DOHH2 (cell line): ENCODE measurements around the gene HSPG2.
A peak's percentile ranks its signal among the peaks of the same experiment; 100 is the strongest.

Source experiments
- H3F3A ChIP-seq: fragments of 200-600 bp; sonication (generic), shearing (Covaris generic); 2 replicates; pipeline ENCODE4 v1.6.0; 2016; ENCODE audit warnings: antibody characterized with exemption, mild to moderate bottlenecking; ENCODE audit not compliant: control insufficient read depth, insufficient read depth
- H3K27ac ChIP-seq: fragments of 200-600 bp; sonication (generic); 2 replicates; pipeline ENCODE4 v1.5.1; 2014; ENCODE audit warnings: low read depth, mild to moderate bottlenecking, low read length, moderate library complexity
- H3K27me3 ChIP-seq: fragments of 200-600 bp; sonication (generic); 2 replicates; pipeline ENCODE4 v1.6.1; 2014; ENCODE audit warnings: mild to moderate bottlenecking, low read length, mixed read lengths; ENCODE audit not compliant: control insufficient read depth
- H3K36me3 ChIP-seq: fragments of 200-600 bp; sonication (generic); 2 replicates; pipeline ENCODE4 v1.6.1; 2014; ENCODE audit warnings: mild to moderate bottlenecking, low read length, moderate library complexity, mixed read lengths; ENCODE audit not compliant: control insufficient read depth
- H3K4me1 ChIP-seq: fragments of 200-600 bp; sonication (generic); 2 replicates; pipeline ENCODE4 v1.6.1; 2014; ENCODE audit warnings: mild to moderate bottlenecking, low read length, mixed read lengths; ENCODE audit not compliant: control insufficient read depth
- H3K4me2 ChIP-seq: fragments of 200-600 bp; sonication (generic); 2 replicates; pipeline ENCODE4 v1.6.0; 2014; ENCODE audit warnings: mild to moderate bottlenecking, low read length, moderate library complexity
- H3K4me3 ChIP-seq: fragments of 200-600 bp; sonication (generic); 2 replicates; pipeline ENCODE4 v1.5.1; 2014; ENCODE audit warnings: mild to moderate bottlenecking, low read length, mixed read lengths
- H3K79me2 ChIP-seq: fragments of 200-600 bp; sonication (generic); 2 replicates; pipeline ENCODE4 v1.6.1; 2014; ENCODE audit warnings: mild to moderate bottlenecking, low read length, mixed read lengths; ENCODE audit not compliant: control insufficient read depth
- H3K9me2 ChIP-seq: fragments of 200-600 bp; sonication (generic); replicated peaks from 2 replicates; pipeline ENCODE4 v1.6.1; 2014; ENCODE audit warnings: mild to moderate bottlenecking, low read length, mixed read lengths; ENCODE audit not compliant: control insufficient read depth
- H3K9me3 ChIP-seq: fragments of 200-600 bp; sonication (generic); 2 replicates; pipeline ENCODE4 v1.6.1; 2014; ENCODE audit warnings: antibody characterized with exemption, low read length, mixed read lengths; ENCODE audit not compliant: control insufficient read depth, insufficient read depth
- H4K20me1 ChIP-seq: fragments of 200-600 bp; sonication (generic); 2 replicates; pipeline ENCODE4 v1.6.0; 2014; ENCODE audit warnings: low read depth, mild to moderate bottlenecking, antibody characterized with exemption, low read length, moderate library complexity; ENCODE audit not compliant: control insufficient read depth, insufficient read depth
- CTCF ChIP-seq: fragments of 200-600 bp; sonication (generic); IDR thresholded peaks from one replicate; pipeline ENCODE4 v1.5.1; 2014; ENCODE audit warnings: antibody characterized with exemption, mild to moderate bottlenecking, low read depth, low read length; ENCODE audit not compliant: poor library complexity, severe bottlenecking
- EZH2phosphoT487 ChIP-seq: fragments of 200-600 bp; sonication (generic); IDR thresholded peaks from 2 replicates; pipeline ENCODE4 v1.6.1; 2017; ENCODE audit warnings: borderline replicate concordance, mild to moderate bottlenecking, antibody characterized with exemption, low read length, moderate library complexity, mixed read lengths

The HSPG2 gene

DNA sequence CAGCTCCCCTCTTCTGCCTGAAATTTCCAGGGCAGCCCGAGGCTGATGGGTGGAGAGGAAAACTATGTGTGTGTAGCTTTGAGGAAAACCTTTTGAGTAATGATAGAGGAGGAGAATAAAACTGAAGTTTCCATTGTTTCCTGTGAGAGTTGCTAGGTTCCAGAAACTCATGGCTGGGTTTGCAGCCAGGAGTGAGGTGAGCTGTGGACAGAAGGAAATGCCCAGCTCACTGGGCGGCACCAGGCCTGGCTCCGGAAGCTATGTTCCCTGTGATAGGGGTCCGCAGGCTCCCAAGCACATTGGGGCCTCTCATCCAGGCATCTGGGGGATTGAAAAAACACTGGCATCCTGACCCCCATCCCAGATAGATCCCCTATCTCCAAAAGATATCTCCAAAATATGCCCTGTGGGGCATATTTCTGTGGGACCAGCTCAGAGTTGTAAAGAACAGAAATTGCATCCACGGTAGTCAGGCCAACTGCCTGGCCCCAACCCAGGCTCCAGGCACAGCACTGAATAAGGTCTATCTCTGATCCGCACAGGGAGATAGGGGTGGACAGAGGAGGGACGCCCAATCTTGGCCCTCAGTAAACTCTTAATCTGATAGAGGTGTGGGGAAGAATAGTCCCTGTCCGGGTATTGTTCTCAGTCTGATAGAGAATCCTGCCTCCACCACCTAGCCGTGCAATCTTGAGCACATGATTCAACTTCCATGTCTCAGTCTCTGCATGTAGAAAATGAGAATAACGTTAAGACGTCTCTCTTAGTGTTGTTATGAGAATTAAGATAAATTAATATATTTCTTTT is 1.8 kb upstream of the HSPG2 start:
- H3K79me2 ChIP-seq, result no peaks in the 10 kb centered on the region
- no peaks in the 10 kb centered on the region for H3K9me3 ChIP-seq
- peaks cover 4% of the 10 kb centered on the region; the same call in 1 of the 2 replicates for H3K4me1 ChIP-seq
- TF ChIP-seq CTCF (no peak), EZH2phosphoT487 (no peak)
- H3K27me3 ChIP-seq, result peaks cover 36% of the 10 kb centered on the region
- H3K9me2 ChIP-seq, result no peaks in the 10 kb centered on the region
- no peaks in the 10 kb centered on the region for H4K20me1 ChIP-seq
- no peak overlapping the region for H3K4me2 ChIP-seq
- H3K4me3 ChIP-seq, result no peak overlapping the region
- H3F3A ChIP-seq, result no peaks in the 10 kb centered on the region
- H3K36me3 ChIP-seq, result no peaks in the 10 kb centered on the region
- no peak overlapping the region for H3K27ac ChIP-seq

DNA sequence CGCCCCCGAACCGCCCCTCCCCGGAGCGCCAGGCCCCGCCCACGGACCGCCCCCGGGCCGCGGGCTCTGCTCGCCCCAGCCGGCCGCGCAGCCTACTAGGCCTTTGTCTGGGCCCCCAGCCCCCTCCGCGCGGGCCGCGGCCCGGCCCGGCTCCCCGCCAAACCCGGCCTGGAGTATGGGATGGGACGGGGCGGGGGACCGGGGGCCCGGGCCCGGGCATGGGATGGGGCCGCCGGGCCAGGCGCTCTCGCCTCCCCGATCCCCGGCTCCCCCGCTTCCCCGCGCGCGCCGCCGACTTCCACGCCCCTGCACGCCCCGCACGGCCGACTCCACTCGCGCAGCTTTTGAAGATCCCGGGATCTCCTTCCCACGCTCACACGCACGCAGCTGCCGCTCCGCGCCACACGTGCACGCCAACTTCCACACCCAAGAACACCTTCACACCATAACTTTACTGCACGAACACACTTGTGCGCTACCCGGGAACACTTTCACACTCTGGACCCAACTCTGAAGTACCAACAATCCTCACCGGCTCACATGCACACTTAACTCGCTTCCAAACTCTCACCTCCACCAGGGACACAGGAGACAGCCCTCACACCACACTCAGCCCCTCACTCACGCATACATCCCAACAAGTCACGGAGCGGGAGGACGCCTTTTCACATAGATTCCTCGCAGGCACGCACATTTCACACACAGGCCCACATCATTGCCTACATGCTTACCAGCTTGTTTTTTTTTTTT is 437 bp upstream of the HSPG2 start:
- no peaks in the 10 kb centered on the region for H4K20me1 ChIP-seq
- H3K27ac ChIP-seq, result no peak overlapping the region
- no peaks in the 10 kb centered on the region for H3F3A ChIP-seq
- no peak for TF ChIP-seq CTCF
- H3K36me3 ChIP-seq, result no peaks in the 10 kb centered on the region
- H3K27me3 ChIP-seq, result peaks cover 36% of the 10 kb centered on the region
- H3K4me1 ChIP-seq, result peaks cover 4% of the 10 kb centered on the region; the same call in 1 of the 2 replicates
- H3K9me2 ChIP-seq, result no peaks in the 10 kb centered on the region
- H3K79me2 ChIP-seq, result no peaks in the 10 kb centered on the region
- H3K9me3 ChIP-seq, result no peaks in the 10 kb centered on the region
- H3K4me2 ChIP-seq, result peak overlapping the region; percentile 62
- H3K4me3 ChIP-seq, result peak overlapping the region; percentile 40

DNA sequence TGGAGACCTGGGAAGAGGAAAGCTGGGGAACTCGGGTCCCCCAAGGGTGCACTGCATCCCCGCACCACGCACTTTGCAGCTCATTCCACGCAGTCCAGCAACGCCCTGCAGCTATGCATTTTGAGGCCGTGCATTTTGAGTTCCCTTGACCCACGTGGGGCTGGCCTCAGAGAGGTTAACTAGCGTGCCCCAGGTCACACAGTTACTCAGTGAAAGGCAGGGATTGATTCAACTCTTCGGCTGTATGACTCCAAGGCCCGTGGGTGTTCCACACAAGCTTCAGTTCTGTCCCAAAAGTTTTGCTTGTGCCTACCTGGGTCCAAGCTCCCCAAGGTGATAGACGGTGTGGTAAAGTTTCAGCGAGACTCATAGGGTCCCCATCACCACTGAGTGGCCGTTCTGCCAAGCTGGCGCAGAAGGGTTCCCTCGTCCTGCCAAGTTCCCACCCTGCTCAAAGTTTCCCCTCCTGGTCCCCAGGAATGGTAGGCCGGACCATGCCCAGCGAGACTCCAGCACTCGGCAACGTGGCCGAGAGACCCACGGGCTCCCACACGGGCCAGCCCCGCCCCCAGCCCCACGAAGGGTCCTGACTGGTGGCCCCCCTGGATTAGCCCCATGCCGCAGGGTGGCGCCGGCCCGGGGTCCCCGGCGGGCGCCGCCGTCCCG is 611 bp downstream of the HSPG2 start:
- Histone ChIP-seq H4K20me1 (no peaks in the 10 kb centered on the region), H3K27ac (no peak overlapping the region), H3K4me1 (peaks cover 4% of the 10 kb centered on the region; the same call in 1 of the 2 replicates), H3K4me3 (peak overlapping the region; percentile 24; the same call in 1 of the 2 replicates), H3K9me2 (no peaks in the 10 kb centered on the region), H3K9me3 (no peaks in the 10 kb centered on the region), H3K79me2 (no peaks in the 10 kb centered on the region), H3K4me2 (peak overlapping the region; percentile 39), H3K27me3 (peaks cover 36% of the 10 kb centered on the region), H3F3A (no peaks in the 10 kb centered on the region), H3K36me3 (no peaks in the 10 kb centered on the region)
- TF ChIP-seq EZH2phosphoT487, result no peak
- no peak for TF ChIP-seq CTCF
